Measurements from ENCODE around the gene LRRC75B. TPM values are rescaled to one million over a fixed set of nuclear protein-coding genes. Genes with fewer than 3 reads are reported as not detected.

Gene LRRC75B
- total and polyA plus RNA-seq, 2 of the 13 experiments (the other 11 are each of a cell fraction or from before 2014, with no cell fraction given): 11.8 to 34.8 TPM

GRCh38 chr22:24550028-24550901 lies 42.6 kb downstream of the LRRC75B start (continued):
- TF ChIP-seq, protein P1, sequence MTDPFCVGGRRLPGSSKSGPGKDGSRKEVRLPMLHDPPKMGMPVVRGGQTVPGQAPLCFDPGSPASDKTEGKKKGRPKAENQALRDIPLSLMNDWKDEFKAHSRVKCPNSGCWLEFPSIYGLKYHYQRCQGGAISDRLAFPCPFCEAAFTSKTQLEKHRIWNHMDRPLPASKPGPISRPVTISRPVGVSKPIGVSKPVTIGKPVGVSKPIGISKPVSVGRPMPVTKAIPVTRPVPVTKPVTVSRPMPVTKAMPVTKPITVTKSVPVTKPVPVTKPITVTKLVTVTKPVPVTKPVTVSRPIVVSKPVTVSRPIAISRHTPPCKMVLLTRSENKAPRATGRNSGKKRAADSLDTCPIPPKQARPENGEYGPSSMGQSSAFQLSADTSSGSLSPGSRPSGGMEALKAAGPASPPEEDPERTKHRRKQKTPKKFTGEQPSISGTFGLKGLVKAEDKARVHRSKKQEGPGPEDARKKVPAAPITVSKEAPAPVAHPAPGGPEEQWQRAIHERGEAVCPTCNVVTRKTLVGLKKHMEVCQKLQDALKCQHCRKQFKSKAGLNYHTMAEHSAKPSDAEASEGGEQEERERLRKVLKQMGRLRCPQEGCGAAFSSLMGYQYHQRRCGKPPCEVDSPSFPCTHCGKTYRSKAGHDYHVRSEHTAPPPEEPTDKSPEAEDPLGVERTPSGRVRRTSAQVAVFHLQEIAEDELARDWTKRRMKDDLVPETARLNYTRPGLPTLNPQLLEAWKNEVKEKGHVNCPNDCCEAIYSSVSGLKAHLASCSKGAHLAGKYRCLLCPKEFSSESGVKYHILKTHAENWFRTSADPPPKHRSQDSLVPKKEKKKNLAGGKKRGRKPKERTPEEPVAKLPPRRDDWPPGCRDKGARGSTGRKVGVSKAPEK (CRISPR knock-in tag; IDR thresholded peaks at IDR 0.05; ENCODE audit: borderline replicate concordance): 0 out of 2 replicates have a peak, but pooled peaks have one; percentile 23
- TF ChIP-seq ZFYVE20 (CRISPR knock-in tag; IDR thresholded peaks at IDR 0.05; ENCODE audit: borderline replicate concordance, low read depth) (no peak), ZNF138 (CRISPR knock-in tag; IDR thresholded peaks at IDR 0.05; ENCODE audit: low read depth) (no peak), ZNF180 (CRISPR knock-in tag; IDR thresholded peaks at IDR 0.05; ENCODE audit: borderline replicate concordance, low read depth) (no peak), HNF4A (CRISPR knock-in tag; IDR thresholded peaks at IDR 0.05) (peak; percentile 98), MAFK (conservative IDR thresholded peaks at IDR 0.05 in 1 of 2, IDR thresholded peaks at IDR 0.05 in 1 of 2; ENCODE audit: low read length in 2 of 2) (peak; percentile 93 to 98), ZNF142 (CRISPR knock-in tag; IDR thresholded peaks at IDR 0.05) (no peak), DR1 (CRISPR knock-in tag; IDR thresholded peaks at IDR 0.05) (peak; percentile 78), FOXM1 (CRISPR knock-in tag; IDR thresholded peaks at IDR 0.05) (no peak)
- TF ChIP-seq, protein P2, sequence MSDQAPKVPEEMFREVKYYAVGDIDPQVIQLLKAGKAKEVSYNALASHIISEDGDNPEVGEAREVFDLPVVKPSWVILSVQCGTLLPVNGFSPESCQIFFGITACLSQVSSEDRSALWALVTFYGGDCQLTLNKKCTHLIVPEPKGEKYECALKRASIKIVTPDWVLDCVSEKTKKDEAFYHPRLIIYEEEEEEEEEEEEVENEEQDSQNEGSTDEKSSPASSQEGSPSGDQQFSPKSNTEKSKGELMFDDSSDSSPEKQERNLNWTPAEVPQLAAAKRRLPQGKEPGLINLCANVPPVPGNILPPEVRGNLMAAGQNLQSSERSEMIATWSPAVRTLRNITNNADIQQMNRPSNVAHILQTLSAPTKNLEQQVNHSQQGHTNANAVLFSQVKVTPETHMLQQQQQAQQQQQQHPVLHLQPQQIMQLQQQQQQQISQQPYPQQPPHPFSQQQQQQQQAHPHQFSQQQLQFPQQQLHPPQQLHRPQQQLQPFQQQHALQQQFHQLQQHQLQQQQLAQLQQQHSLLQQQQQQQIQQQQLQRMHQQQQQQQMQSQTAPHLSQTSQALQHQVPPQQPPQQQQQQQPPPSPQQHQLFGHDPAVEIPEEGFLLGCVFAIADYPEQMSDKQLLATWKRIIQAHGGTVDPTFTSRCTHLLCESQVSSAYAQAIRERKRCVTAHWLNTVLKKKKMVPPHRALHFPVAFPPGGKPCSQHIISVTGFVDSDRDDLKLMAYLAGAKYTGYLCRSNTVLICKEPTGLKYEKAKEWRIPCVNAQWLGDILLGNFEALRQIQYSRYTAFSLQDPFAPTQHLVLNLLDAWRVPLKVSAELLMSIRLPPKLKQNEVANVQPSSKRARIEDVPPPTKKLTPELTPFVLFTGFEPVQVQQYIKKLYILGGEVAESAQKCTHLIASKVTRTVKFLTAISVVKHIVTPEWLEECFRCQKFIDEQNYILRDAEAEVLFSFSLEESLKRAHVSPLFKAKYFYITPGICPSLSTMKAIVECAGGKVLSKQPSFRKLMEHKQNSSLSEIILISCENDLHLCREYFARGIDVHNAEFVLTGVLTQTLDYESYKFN (CRISPR knock-in tag; conservative IDR thresholded peaks at IDR 0.05): peak; percentile 99

Measured in HepG2 (cell line).